ENCODE measurements around the gene DTNA. TPM values are rescaled to one million over a fixed set of nuclear protein-coding genes. Genes with fewer than 3 reads are reported as not detected.
"Not testable (repeated sequence)": the region's sequence is repeated elsewhere in the genome, so short reads cannot be mapped to it uniquely, and the experiment has no call there.

DTNA gene
- total RNA-seq, 2 experiments from 2014 or later = not detected

DNA sequence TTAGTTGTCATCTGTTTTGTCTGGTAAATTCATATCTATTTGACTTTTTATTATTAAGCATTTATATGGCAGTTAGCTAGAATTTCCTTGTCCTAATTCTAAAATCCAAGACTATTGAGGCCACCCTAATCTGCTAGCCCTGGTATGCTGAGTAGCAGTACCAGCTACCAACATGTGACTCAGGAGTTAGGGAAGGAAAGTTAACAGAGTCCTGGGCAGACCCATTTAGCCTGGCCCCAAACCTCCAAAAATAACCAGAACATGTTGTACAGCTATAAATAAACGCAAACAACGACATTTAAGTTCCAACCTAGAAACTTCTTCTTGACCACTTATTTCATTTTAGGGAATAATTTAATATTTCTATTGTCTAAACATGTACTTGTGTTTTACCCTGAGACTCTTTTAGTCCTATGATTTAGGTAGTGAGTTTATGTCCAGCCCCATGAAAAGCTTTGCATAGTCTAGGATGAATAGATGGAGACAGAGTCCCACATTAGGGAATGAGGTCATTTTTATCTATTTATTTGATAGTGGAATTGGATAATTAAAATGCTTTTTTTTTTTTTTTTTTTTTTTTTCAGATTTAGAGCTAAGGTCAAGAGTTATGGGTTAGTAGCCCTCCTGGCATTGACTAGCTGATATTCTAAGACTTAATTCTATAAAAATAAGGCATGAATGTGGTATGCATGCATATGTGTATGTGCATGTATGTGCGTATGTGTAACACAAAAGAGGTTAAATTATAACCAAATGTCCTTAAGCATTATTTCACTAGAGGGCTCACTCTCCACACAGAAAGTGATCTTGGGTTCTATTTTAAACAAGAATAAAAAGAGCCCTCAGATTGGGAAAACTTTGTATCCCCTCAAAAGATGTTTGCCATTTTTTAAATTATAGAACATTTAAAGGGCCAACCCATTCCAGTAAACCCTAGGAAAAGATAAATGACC, 171.1 kb downstream of the DTNA start:
- ChIA-PET POLR2A (interaction anchor here (0.6 kb wide), 1 partner anchor 496 kb away, joined by 9 read pairs; the partner anchor contains the start of gene ZNF396), CTCF (interaction anchor here (1.1 kb wide), 1 partner anchor 14 kb away, joined by 3 read pairs; no protein-coding TSS in a partner anchor)

- ChIA-PET CTCF (no interaction called here), POLR2A (no interaction called here)
Observed at GRCh38 chr18:34884436-34884835, 174.3 kb downstream of the DTNA start.

DNA sequence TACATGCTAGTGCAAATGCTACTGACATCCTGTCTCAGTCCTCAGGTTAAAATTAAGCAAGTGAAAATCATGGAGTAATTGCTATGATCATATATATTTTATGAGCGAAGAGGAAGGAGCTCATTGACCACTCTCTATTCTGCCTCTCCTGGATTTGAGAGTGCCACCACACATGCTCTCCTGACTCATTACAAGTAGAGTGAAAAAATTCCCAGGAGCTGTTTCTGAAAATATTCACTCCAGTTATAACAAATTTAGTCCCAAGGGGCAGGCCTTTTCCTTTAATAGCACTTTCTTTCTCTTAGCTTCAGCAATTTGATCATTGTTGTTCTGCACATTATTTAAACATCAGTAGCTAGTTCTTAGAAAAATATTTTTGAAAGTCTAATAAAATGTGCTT, 176.1 kb downstream of the DTNA start:
- ChIA-PET POLR2A (no interaction called here), CTCF (no interaction called here)

DNA sequence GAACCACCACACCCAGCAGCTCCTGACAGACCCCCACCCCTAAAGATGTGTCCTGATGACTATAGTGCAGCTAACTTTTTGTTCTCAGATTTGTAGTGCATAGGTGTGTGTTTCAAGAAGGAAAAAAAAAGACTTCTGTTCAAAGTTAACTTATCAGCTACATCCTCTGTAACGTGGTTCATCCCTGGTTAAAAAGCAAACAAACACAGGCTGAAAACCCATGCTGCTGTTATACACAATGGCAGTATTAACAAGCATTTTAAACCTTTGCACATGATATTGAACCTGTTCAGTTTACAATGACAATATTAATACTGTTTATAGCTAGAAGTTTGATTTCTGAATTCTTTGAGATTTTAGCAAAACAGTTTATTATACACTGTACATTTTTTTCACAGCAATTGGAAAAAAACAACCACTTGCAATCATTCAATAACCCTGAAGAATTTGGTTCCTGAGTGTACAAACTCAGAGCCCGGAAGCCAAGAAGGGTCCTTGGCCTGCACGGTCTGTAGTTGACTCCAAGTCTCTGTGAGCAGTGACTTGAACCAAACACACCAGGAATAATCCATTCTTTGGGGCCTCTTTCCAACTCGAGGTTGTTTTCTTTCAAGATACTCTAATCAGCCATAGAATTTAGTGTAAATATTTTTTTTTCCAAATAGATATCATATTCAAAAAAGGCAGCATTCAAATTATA, 177.9 kb downstream of the DTNA start:
- POLR2A ChIA-PET = no interaction called here
- CTCF ChIA-PET = no interaction called here

GRCh38 chr18:34890486-34891085, 180.5 kb downstream of the DTNA start:
- ChIA-PET POLR2A (no interaction called here), CTCF (no interaction called here)

DNA sequence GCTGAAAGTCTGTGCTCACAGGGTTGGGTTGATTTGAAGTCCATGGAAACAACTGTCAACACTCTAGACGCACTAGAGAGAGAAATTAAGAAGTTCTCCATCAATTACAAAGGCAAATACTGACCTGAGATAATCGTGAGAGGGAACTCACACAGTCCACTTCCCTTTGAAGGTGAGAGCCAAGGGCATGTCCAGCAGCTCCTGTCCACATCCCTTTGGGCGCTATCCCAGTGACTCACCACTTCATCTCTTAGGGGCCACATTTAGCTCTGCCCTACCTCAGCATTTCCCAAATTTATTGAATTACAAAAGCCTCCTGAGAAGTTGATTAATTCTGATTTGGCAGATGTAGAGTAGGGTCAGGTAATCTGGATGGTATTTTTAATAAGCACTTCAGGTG, 182.3 kb downstream of the DTNA start:
- ChIA-PET POLR2A (no interaction called here), CTCF (no interaction called here)

GRCh38 chr18:34893239-34893638, 183.1 kb downstream of the DTNA start:
- CTCF ChIA-PET = no interaction called here
- POLR2A ChIA-PET = no interaction called here

- POLR2A ChIA-PET = no interaction called here
- CTCF ChIA-PET = no interaction called here
Observed at GRCh38 chr18:34901299-34901698, 191.2 kb downstream of the DTNA start.

DNA sequence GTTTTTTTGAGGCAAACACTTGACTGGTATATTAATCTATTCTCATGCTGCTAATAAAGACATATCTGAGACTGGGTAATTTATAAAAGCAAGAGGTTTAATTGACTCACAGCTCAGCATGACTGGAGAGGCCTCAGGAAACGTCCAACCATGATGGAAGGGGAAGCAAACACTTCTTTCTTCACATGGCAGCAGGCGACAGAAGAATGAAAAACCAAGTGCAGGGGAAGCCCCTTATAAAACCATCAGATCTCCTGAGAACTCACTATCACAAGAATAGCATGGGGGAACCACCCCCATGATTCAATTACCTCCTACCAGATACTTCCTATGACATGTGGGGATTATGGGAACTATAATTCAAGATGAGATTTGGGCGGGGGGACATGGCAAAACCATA, 194.9 kb downstream of the DTNA start:
- CTCF ChIA-PET = no interaction called here
- POLR2A ChIA-PET = no interaction called here

DNA sequence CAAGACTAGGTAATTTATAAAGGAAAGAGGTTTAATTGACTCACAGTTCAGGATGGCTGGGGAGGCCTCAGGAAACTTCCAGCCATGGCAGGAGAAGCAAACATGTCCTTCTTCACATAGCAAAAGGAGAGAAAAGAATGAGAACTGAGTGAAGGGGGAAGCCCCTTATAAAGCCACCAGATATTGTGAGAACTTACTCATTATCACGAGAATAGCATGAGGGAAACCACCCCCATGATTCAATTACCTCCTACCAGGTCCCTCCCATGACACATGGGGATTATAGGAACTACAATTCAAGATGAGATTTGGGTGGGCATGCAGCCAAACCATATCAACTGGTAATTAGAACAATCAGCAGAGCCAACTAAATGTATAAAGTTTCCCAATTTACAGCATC, 196.9 kb downstream of the DTNA start:
- CTCF ChIA-PET = not testable (repeated sequence)

GRCh38 chr18:34909637-34910364, 199.7 kb downstream of the DTNA start:
- ChIA-PET CTCF (no interaction called here), POLR2A (no interaction called here)

More for the DNA sequence above, 196.9 kb downstream of the DTNA start:
- POLR2A ChIA-PET = not testable (repeated sequence)

- CTCF ChIA-PET = no interaction called here
- POLR2A ChIA-PET = no interaction called here
Observed at GRCh38 chr18:34911081-34911480, 201.0 kb downstream of the DTNA start.

- POLR2A ChIA-PET = no interaction called here
- CTCF ChIA-PET = no interaction called here
Observed at GRCh38 chr18:34911661-34912384, 201.7 kb downstream of the DTNA start.

GRCh38 chr18:34913837-34914661, 204.0 kb downstream of the DTNA start:
- POLR2A ChIA-PET = no interaction called here

GRCh38 chr18:34915046-34915445, 204.9 kb downstream of the DTNA start:
- ChIA-PET POLR2A (no interaction called here), CTCF (no interaction called here)

More at GRCh38 chr18:34913837-34914661, 204.0 kb downstream of the DTNA start:
- CTCF ChIA-PET = no interaction called here

DNA sequence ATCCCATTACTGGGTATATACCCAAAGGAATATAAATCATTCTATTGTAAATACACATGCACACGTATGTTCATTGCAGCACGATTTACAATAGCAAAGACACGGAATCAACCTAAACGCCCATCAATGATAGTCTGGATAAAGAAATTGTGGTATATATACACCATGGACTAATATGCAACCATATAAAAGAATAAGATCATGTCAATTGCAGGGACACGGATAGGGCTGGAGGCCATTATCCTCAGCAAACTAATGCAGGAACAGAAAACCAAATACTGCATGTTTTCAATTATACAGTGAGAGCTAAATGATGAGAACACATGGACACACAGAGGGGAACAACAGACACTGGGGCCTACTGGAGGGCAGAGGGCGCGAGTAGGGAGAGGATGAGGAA, 206.4 kb downstream of the DTNA start:
- POLR2A ChIA-PET, CTCF ChIA-PET: not testable (repeated sequence)

DNA sequence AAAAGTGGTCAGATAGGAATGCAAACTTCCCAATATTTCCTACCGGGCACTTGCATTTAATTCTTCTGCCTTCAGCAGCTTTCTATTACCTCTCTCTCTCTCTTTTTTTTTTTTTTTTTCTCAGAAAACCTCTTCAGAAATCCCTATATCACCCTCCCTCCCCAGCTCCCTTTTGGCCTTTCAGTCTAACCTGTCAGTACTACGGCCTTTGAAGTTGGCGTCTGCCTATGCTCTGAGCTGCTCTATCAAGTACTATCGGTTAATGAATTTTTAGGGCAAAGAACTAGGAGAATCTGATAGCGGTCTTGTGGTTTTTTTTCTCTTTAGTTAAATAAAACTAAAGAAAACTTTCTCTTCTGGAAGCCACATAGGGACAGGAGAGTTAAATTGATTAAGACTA, 208.8 kb downstream of the DTNA start:
- ChIA-PET POLR2A (no interaction called here), CTCF (no interaction called here)

- ChIA-PET CTCF (no interaction called here), POLR2A (no interaction called here)
Observed at GRCh38 chr18:34921226-34921625, 211.1 kb downstream of the DTNA start.

Measured in activated CD8-positive, alpha-beta memory T cell treated with anti-CD3 and anti-CD28 coated beads for 36 hours (primary cell).